GM12878 (cell line): Measurements from ENCODE around the gene ARHGAP32.

Source experiments
- EZH2 ChIP-seq: IDR thresholded peaks from 2 replicates; pipeline ENCODE4 v1.6.1; 2012; ENCODE audit warnings: low read depth, mild to moderate bottlenecking, control low read depth, inconsistent platforms, low read length, borderline replicate concordance; ENCODE audit not compliant: control insufficient read depth
- FOXM1 ChIP-seq: IDR thresholded peaks from 2 replicates; pipeline ENCODE4 v1.6.1; 2012; ENCODE audit warnings: low read depth, mild to moderate bottlenecking, inconsistent platforms, low read length, moderate library complexity
- POLR2AphosphoS5 ChIP-seq: IDR thresholded peaks from 2 replicates; pipeline ENCODE4 v1.6.1; 2011; ENCODE audit warnings: mild to moderate bottlenecking, low read length, inconsistent platforms
- RAD21 ChIP-seq: IDR thresholded peaks from 2 replicates; pipeline ENCODE4 v1.6.1; 2011; ENCODE audit warnings: mild to moderate bottlenecking, low read depth, low read length, moderate library complexity; ENCODE audit not compliant: insufficient read depth
- SMC3 ChIP-seq: IDR thresholded peaks from 2 replicates; pipeline ENCODE4 v1.6.1; 2011; ENCODE audit warnings: low read length, improper control_type of control experiment, borderline replicate concordance
- SP1 ChIP-seq: IDR thresholded peaks from one replicate; pipeline ENCODE4 v1.6.1; 2011; ENCODE audit warnings: low read depth, low read length
- TF ChIP-seq, protein P1 (sequence below): fragments of 450-650 bp; IDR thresholded peaks from 2 replicates; pipeline ENCODE4 v1.6.1; 2016; ENCODE audit warnings: mild to moderate bottlenecking
- TF ChIP-seq, protein P2 (sequence below), 3 experiments: IDR thresholded peaks in 2 of 3; conservative IDR thresholded peaks in 1 of 3; 2 replicates each; pipeline ENCODE4 v1.5.1; 2011; ENCODE audit warnings: low read depth in 3 of 3, low read length in 3 of 3, mild to moderate bottlenecking in 3 of 3, control low read depth in 2 of 3, moderate library complexity in 2 of 3, inconsistent platforms in 1 of 3, mixed read lengths in 1 of 3; ENCODE audit not compliant: control insufficient read depth in 2 of 3, insufficient read depth in 1 of 3; ENCODE audit errors: extremely low read depth in 1 of 3
- TF ChIP-seq, protein P3 (sequence below): IDR thresholded peaks from 2 replicates; pipeline ENCODE4 v1.6.1; 2011; ENCODE audit warnings: borderline replicate concordance, low read depth, mild to moderate bottlenecking, moderate library complexity, mixed read lengths, low read length; ENCODE audit not compliant: insufficient read depth; ENCODE audit errors: extremely low read length

DNA sequence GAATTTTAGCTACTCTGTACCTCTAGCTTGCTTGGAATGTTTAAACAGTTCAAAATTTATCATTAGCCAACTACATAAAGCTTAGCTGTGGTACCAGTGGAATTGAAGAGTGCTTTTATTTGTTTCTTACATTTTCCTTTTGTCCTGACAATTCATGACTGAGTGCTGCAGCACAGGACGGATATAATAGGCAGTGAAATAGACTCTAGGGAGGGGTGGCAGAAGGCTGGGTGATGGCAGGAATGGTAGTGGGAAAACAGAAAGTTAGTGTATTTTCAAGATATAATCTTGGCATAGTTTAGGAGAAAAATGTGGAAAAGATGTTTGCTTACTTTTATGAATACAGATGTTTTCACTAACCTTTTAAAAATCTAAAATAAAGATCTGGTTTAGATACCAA, 31.1 kb upstream of the ARHGAP32 start:
- TF ChIP-seq POLR2AphosphoS5 = no peak
- no peak for TF ChIP-seq SMC3
- TF ChIP-seq RAD21 = no peak
- TF ChIP-seq, protein P1, sequence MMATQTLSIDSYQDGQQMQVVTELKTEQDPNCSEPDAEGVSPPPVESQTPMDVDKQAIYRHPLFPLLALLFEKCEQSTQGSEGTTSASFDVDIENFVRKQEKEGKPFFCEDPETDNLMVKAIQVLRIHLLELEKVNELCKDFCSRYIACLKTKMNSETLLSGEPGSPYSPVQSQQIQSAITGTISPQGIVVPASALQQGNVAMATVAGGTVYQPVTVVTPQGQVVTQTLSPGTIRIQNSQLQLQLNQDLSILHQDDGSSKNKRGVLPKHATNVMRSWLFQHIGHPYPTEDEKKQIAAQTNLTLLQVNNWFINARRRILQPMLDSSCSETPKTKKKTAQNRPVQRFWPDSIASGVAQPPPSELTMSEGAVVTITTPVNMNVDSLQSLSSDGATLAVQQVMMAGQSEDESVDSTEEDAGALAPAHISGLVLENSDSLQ = no peak
- TF ChIP-seq, protein P2, sequence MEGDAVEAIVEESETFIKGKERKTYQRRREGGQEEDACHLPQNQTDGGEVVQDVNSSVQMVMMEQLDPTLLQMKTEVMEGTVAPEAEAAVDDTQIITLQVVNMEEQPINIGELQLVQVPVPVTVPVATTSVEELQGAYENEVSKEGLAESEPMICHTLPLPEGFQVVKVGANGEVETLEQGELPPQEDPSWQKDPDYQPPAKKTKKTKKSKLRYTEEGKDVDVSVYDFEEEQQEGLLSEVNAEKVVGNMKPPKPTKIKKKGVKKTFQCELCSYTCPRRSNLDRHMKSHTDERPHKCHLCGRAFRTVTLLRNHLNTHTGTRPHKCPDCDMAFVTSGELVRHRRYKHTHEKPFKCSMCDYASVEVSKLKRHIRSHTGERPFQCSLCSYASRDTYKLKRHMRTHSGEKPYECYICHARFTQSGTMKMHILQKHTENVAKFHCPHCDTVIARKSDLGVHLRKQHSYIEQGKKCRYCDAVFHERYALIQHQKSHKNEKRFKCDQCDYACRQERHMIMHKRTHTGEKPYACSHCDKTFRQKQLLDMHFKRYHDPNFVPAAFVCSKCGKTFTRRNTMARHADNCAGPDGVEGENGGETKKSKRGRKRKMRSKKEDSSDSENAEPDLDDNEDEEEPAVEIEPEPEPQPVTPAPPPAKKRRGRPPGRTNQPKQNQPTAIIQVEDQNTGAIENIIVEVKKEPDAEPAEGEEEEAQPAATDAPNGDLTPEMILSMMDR (IDR thresholded peaks at IDR 0.05 in 2 of 3, conservative IDR thresholded peaks at IDR 0.05 in 1 of 3; ENCODE audit: control insufficient read depth in 2 of 3, extremely low read depth in 1 of 3, insufficient read depth in 1 of 3, low read depth in 3 of 3, low read length in 3 of 3) = no peak
- TF ChIP-seq EZH2 = no peak
- TF ChIP-seq FOXM1 = no peak
- TF ChIP-seq, protein P3, sequence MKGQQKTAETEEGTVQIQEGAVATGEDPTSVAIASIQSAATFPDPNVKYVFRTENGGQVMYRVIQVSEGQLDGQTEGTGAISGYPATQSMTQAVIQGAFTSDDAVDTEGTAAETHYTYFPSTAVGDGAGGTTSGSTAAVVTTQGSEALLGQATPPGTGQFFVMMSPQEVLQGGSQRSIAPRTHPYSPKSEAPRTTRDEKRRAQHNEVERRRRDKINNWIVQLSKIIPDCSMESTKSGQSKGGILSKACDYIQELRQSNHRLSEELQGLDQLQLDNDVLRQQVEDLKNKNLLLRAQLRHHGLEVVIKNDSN = no peak
- no peak for TF ChIP-seq SP1
